Cardiac muscle cell (in vitro differentiated cells and primary cell): ENCODE data around the gene GOLIM4. TPM values are rescaled to one million over a fixed set of nuclear protein-coding genes. Genes with fewer than 3 reads are reported as not detected.
A peak's percentile ranks its signal among the peaks of the same experiment; 100 is the strongest.

Source experiments
- DNase-seq, 2 donors: peaks; one replicate each; pipeline versions ENCODE4 v3.0.0 to v3.0.0-alpha.2; 2010 to 2017; ENCODE audit warnings: low read depth in 1 of 2, low spot score in 1 of 2
- H3K27ac ChIP-seq: fragments of 200-600 bp; sonication (generic); 2 replicates; pipeline ENCODE4 v1.5.1; 2016
- H3K27me3 ChIP-seq: fragments of 200-600 bp; sonication (generic); 2 replicates; pipeline ENCODE4 v1.6.0; 2016; ENCODE audit warnings: control low read depth
- H3K36me3 ChIP-seq: fragments of 200-600 bp; sonication (generic); 2 replicates; pipeline ENCODE4 v1.5.1; 2016; ENCODE audit warnings: control low read depth
- H3K4me1 ChIP-seq: fragments of 200-600 bp; sonication (generic); 2 replicates; pipeline ENCODE4 v1.8.1; 2017; ENCODE audit warnings: low read depth, mild to moderate bottlenecking, mixed run types
- H3K4me3 ChIP-seq: fragments of 200-600 bp; sonication (generic); 2 replicates; pipeline ENCODE4 v1.5.1; 2016; ENCODE audit warnings: mild to moderate bottlenecking
- H3K9me3 ChIP-seq: fragments of 200-600 bp; sonication (generic); 2 replicates; pipeline ENCODE4 v1.5.1; 2017; ENCODE audit warnings: low read depth, mild to moderate bottlenecking, control low read depth
- polyA plus RNA-seq: library from polyadenylated mRNA; unstranded; fragments of >200 nt; fragmentation: Nextera tagmentation; extraction: Ambion mirVana; gene quantifications from 2 replicates; pipeline ENCODE4 v1.2.1, GENCODE V29; 2016
- total RNA-seq: library from RNA; depleted of rRNA; stranded (reverse); fragments of >200 nt; gene quantifications from 2 replicates; pipeline ENCODE4 v1.2.3, GENCODE V29; 2016
- TF ChIP-seq, protein P1 (sequence below): IDR thresholded peaks from 2 replicates; pipeline ENCODE4 v1.5.1; 2012; ENCODE audit warnings: low read depth, mild to moderate bottlenecking, low read length

The GOLIM4 gene
- total and polyA plus RNA-seq, 2 experiments from 2014 or later = 61.9 to 210 TPM

DNA sequence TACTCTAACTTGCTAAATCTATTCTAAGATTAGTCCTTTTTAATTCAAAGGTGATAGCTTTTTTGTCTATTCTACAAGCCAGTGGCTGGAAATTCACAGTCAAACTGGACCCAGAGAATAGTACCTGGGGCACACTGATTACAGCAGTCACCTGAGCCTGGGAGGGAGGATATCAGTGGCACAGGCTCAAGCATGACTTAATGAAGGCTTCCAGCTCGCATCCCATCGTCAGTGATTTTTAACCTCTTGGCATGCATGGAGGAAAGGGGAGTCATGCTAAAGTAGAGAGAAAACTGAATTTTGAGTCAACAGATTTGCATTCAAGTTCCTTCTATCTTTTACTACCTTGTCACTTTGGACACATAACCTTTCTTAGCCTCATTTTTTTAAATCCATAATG is 24.8 kb downstream of the GOLIM4 start:
- Histone ChIP-seq H3K4me1 (no peaks in the 10 kb centered on the region), H3K36me3 (no peaks in the 10 kb centered on the region), H3K9me3 (no peaks in the 10 kb centered on the region), H3K27ac (no peak overlapping the region), H3K4me3 (no peak overlapping the region), H3K27me3 (no peaks in the 10 kb centered on the region)
- DNase-seq = no peak
- TF ChIP-seq, protein P1, sequence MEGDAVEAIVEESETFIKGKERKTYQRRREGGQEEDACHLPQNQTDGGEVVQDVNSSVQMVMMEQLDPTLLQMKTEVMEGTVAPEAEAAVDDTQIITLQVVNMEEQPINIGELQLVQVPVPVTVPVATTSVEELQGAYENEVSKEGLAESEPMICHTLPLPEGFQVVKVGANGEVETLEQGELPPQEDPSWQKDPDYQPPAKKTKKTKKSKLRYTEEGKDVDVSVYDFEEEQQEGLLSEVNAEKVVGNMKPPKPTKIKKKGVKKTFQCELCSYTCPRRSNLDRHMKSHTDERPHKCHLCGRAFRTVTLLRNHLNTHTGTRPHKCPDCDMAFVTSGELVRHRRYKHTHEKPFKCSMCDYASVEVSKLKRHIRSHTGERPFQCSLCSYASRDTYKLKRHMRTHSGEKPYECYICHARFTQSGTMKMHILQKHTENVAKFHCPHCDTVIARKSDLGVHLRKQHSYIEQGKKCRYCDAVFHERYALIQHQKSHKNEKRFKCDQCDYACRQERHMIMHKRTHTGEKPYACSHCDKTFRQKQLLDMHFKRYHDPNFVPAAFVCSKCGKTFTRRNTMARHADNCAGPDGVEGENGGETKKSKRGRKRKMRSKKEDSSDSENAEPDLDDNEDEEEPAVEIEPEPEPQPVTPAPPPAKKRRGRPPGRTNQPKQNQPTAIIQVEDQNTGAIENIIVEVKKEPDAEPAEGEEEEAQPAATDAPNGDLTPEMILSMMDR = no peak

DNA sequence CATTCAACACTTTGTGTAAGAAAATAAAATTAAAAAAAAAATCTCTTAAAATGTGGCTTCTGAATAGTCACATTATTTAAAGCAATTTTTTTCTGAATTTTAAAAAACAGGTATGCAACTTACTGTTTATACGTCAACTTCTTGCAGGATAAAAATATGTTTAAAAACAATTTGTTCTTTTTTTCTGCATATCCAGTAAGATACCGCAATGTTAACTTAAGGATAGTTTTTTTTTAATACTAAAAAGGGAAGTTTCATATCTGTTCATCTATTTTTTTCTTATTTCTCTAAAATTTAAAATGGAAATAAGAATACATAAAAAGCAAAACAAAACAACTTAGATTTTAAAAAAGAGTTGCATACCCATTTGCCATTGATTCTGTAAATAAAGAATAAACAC is 27.4 kb downstream of the GOLIM4 start:
- no peak overlapping the region for H3K4me3 ChIP-seq

DNA sequence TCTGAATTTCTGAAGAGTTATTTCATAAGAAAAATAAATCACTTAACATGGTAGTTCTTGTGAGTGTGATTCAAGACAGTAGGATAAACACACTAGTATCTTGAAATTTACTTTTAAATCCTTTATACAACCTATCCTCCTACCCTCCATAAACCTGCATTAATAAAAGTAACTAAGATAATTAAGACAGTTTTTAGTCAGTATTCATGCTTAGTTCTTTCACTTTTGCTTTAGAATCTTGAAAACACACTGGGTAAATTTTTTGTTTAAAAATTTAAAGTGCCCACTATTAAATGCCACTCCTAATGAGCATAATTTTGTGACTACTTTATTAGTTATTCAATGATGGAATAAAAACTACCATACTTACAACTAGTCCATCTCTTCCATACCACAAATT is 28.8 kb downstream of the GOLIM4 start:
- Histone ChIP-seq H3K27me3 (no peaks in the 10 kb centered on the region), H3K4me1 (peaks cover 11% of the 10 kb centered on the region), H3K27ac (no peak overlapping the region), H3K36me3 (no peaks in the 10 kb centered on the region), H3K4me3 (no peak overlapping the region), H3K9me3 (no peaks in the 10 kb centered on the region)
- DNase-seq = no peak
- TF ChIP-seq, protein P1 = no peak

More for the DNA sequence above, 27.4 kb downstream of the GOLIM4 start:
- Histone ChIP-seq H3K27ac (no peak overlapping the region), H3K9me3 (no peaks in the 10 kb centered on the region), H3K27me3 (no peaks in the 10 kb centered on the region), H3K4me1 (peaks cover 4% of the 10 kb centered on the region), H3K36me3 (no peaks in the 10 kb centered on the region)
- no peak for DNase-seq
- TF ChIP-seq, protein P1 = no peak

DNA sequence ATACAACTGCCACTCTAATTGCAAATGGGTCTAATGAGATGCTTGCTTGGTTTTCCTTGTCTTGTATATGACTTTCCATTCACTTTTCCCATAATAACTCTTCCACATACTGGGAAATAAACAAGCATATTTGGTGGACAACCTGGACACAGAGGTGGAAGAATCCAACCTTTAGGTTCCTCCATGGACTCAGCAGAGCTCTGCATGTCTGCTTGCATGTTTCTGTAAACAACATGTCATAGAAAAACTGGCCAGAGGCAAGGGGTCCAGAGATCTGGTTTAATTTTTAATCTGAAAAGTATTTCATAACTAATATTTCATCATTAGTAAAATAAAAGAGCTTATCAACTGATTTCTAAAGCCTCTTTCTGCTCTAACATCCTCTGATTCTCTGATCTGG is 30.2 kb downstream of the GOLIM4 start:
- Histone ChIP-seq H3K27me3 (no peaks in the 10 kb centered on the region), H3K4me3 (no peak overlapping the region), H3K4me1 (peaks cover 15% of the 10 kb centered on the region), H3K27ac (no peak overlapping the region), H3K36me3 (no peaks in the 10 kb centered on the region), H3K9me3 (no peaks in the 10 kb centered on the region)
- no peak for DNase-seq
- TF ChIP-seq, protein P1 = no peak

DNA sequence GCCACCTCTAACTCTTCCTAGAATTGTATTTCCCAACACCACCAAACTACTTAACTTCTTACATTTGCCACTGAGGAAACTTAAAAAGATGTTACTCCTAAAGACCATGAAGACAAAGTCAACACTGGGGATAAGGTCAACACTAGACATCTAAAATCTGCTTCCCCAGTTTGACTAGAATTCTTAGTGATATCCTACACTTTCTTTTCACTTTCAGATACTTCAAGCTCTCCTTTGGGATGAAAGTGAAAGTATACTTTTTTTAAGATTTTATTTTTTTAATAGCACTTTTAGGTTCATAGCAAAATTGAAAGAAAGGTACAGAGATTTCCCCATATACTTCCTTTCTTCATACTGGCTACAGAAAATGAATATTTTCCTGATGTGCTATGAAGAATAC is 32.6 kb downstream of the GOLIM4 start:
- Histone ChIP-seq H3K4me3 (no peak overlapping the region), H3K4me1 (peaks cover 15% of the 10 kb centered on the region), H3K9me3 (no peaks in the 10 kb centered on the region), H3K36me3 (no peaks in the 10 kb centered on the region), H3K27ac (no peak overlapping the region), H3K27me3 (no peaks in the 10 kb centered on the region)
- DNase-seq = no peak
- TF ChIP-seq, protein P1 = no peak

DNA sequence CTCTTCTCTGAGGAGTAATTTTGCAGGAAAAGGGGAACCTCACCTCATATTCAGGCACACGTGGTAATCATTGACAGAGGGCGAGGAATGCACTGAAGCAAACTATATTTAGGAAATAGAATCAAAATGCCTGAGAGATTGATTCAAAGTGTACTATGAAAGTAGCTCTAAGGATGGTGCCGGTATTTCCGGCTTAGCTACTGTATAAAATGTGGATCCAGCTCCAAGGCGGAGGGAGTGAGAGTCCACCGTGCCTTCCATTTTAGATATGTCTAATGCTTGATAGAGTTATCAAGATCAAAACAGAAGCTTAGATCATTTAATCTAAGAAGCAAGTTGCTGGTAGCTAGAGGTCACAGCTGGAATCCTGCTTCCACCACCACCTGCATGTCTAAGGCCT is 33.0 kb downstream of the GOLIM4 start:
- Histone ChIP-seq H3K4me1 (peaks cover 15% of the 10 kb centered on the region), H3K9me3 (no peaks in the 10 kb centered on the region), H3K27me3 (no peaks in the 10 kb centered on the region), H3K4me3 (no peak overlapping the region), H3K36me3 (no peaks in the 10 kb centered on the region), H3K27ac (peak overlapping the region; percentile 34)
- DNase-seq = no peak
- TF ChIP-seq, protein P1 = no peak
